HG03196 (cell line): Measurements from ENCODE around the gene CDHR1.
A peak's percentile ranks its signal among the peaks of the same experiment; 100 is the strongest.

ENCODE experiments used
- ATAC-seq: cut with Tn5 transposase; IDR thresholded peaks from one replicate; pipeline ENCODE4 v1.9.1; 2021; ENCODE audit not compliant: unreplicated experiment

The CDHR1 gene

DNA sequence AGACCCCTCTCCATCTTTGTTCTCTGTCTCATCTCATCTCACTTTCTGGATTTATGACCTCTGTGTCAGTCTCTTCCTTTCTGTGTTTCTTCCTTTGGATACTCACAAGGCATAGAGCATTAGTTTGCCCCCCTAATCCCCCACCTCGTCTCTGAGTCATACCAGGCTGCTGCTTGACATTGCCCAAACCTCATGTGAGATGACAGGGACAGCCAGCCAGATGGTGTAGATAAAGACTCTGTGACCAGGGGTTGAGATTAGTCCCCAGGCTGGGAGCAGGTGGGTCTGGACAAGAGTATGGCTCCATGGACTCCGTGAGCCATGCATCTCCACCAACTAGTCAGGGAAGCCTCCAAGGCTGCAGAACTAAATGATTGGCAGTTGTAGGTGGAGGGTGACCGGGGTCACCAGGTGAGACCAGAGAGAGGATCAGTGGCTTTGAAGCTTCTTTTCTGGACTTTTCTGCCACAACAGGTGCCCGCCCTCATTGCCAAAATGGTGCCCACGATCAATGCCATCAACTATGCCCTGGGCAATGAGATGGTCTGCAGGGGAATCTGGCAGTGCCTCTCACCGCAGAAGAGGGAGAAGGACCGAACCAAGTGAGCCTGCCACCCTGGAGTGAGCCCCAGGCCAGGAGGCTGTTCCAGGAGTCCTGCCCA, 63.8 kb downstream of the CDHR1 start:
- no peak for ATAC-seq

DNA sequence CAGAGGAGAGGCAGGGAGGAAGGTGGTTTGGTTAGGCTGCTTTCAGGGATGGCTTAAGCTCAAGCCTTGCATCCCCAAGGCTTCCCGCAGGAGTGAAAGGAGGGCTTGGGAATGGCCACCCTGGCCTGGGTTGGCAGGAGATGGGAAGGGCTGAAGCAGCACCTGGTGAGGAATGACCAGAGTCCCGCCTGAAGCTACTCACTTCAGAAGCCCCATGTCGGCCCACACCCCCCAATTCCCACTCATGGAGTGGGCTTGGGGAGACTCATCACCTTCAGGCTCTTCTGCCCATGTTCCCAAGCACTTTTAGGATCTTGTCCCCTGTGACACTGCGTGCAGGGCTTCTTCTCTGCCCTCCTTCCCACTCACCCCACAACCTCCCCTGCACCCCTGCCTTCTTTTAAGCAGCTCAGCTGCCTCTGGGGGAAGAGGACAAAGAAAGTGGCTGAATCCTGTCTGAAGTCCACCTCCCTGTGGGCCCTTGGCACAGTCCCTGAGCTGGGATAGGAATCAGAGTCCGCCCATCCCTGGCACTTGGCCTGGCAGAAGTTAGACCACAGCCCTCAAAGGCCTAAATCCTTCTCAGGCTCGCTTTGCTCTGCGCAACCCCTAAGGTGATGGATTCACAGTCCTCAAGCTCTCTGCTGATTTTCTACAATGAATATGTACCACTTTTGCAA, 67.0 kb downstream of the CDHR1 start:
- no peak for ATAC-seq

DNA sequence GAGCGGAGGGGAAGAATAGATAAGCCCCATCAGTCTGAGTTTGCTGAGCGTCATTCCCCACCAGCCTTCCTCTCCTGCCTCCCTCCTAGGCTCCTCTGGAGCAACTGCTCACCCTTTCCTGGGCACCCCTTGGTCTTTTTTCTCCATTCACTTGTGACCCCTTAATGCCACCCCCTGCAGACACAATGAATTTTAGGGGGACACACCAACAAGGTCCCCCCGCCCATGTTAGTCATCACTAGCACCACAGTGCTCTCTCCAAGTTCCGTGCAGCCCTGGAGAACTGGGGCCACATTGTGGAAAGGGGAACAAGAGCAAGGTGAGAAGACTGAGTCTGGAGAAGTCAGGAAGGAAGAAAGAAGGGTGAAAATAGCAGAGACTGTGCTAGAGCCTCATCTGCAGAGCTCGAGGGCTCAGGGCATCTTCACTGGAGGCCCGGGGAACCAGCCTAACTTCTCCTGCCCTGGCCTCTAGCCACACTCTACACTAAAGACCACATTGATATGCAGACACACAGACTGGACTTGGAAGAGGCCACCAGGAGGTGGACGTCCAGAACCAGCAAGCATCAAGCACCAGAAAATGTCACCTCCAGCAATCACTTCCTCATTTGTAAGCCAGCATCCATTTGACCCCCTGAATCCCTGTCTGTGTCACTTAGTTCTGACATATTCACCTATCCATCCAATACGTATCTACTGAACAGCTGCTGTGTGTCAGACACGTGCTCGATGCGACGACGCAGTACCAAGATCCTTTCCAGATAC, 68.0 kb downstream of the CDHR1 start:
- no peak for ATAC-seq

DNA sequence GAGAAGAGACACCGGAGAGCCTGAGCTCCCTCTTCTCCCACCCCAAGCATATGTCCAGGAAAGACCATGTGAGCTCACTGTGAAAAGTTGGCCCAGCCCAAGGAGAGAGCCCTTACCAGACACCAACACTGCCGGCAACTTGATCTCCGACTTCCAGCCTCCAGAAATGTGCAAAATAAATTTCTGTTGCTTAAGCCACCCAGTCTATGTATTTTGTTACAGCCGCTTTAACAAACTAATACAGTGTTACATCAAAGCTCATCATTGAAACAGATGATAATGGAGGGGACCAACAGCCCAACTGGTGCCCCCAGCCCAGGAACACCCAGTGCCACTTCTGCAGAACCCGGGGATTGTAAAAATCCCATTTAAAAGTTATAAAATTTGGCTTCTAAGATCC, 69.4 kb downstream of the CDHR1 start:
- ATAC-seq: no peak

DNA sequence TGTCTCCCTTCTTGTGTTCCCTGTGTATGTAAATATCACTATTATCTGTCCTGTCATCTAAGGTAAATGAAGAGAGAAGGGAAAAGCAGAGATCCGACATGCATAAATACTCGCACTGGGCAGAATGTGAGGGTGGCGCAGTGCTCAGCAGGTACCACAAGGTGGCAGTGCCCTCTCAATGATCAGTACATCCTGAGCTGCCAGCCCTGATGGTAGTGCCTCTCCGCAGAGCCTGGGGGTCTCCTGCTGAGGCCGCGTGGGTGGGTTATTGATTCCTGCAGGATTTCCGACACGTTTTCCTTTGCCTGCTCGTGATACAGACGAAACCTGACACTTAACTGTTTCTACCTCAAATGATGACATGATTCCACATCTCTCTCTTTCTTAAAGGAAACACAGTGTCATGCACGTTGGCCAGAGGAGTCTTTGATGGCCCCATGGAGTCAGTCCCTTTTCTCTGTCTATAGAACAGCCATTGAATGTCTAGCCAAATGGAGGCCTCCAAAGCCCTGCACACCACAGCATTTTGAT, 70.3 kb downstream of the CDHR1 start:
- ATAC-seq: peak; percentile 88

DNA sequence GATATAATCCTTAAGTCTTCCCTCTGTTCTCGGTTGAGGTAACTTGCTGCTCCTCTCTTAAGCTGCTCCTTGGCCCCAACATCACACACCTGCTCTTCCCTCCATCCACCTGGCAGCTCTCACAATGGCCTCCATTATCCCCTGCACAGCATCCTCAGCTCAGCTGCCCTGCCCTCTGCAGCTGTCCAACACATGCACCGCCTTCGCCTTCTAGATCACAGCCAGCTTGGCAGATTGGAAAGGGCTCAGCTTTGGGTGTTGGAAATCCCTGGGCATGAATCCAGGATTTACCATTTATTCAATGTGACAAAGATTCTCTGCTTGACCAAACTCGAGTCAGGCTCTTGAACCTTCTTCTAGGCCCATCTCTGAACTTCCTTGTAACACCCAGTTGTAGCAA, 71.1 kb downstream of the CDHR1 start:
- no peak for ATAC-seq

DNA sequence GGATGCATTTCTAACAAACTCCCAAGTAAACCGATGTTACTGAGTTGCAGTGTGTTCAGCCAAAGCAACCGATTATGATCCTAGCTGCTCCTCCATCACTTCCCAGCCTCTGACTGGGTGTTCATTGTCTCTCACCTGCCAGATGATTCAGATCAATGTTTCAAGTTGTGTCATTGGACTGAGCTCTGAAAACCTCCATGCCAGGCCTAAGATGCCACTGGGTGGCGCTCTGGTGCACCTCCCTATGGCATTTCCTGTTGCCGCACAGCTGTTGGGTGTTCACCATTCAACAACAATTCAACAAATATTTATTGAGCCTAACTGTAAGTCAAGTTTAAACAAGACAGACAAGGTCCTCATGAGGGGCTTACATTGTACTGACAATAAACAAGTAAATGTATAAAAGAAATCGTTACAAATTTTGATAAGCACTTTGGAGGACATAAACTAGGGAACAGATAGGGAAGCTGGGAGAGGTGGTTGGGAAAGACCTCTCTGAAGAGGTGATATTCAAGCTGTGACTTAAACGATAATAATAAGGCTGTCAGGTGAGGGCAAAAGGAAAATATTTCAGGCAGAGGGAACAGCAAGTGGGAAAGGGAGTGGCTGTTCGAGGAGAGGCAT, 73.3 kb downstream of the CDHR1 start:
- ATAC-seq: no peak

DNA sequence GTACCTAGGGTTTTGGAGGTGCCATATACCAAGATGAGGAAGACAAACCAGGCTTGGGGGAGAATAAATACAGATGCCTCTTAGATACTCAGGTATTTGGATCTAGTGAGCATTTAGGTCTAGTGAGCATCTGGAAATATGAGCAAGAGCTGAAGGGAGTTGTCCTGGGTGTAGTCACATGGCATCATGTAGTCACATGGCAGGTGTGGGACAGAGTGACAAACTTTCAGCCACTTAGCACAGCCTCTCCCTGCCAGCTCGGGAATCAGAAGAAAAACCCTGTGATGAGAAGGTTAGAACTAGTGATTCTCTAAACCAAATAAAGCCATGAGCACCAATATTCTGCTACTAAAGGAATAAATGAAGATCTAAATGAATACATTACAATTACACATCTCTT, 74.8 kb downstream of the CDHR1 start:
- ATAC-seq: no peak
